Stimulated activated naive CD8-positive, alpha-beta T cell treated with anti-CD3 and anti-CD28 coated beads, Interleukin-15, amount 100 ng/mL, for 72 hours (primary cell): ENCODE data around the gene PRKAR2B.
"Not testable (repeated sequence)": the region's sequence is repeated elsewhere in the genome, so short reads cannot be mapped to it uniquely, and the experiment has no call there.

Experiments used
- ATAC-seq: fragments of 150-1000 bp; cut with Tn5 transposase; 2 replicates; pipeline ENCODE4 v1.10.0; 2021; ENCODE audit warnings: mild to moderate bottlenecking, moderate library complexity
- DNase-seq, 2 donors: peaks; one replicate each; pipeline ENCODE4 v3.0.0; 2021 to 2022
- H3K27ac Mint-ChIP-seq, 2 donors: one replicate each; pipeline ENCODE4 v1.8.0; 2022; ENCODE audit warnings: mild to moderate bottlenecking in 2 of 2, mixed read lengths in 2 of 2, moderate library complexity in 2 of 2
- H3K27me3 Mint-ChIP-seq: one replicate; pipeline ENCODE4 v1.8.0; 2022; ENCODE audit warnings: mixed read lengths
- H3K4me1 Mint-ChIP-seq: one replicate; pipeline ENCODE4 v1.8.0; 2022; ENCODE audit warnings: mild to moderate bottlenecking, mixed read lengths
- H3K4me3 Mint-ChIP-seq, 2 donors: one replicate each; pipeline ENCODE4 v1.8.0; 2022; ENCODE audit warnings: mild to moderate bottlenecking in 2 of 2, mixed read lengths in 2 of 2, moderate library complexity in 1 of 2
- H3K9me3 Mint-ChIP-seq, 2 donors: one replicate each; pipeline ENCODE4 v1.8.0; 2022; ENCODE audit warnings: mixed read lengths in 2 of 2

The PRKAR2B gene

GRCh38 chr7:107077699-107078516 lies 33.4 kb downstream of the PRKAR2B start:
- peak overlapping the region in 1 of 2 donors; percentile 70 for H3K27ac Mint-ChIP-seq
- H3K9me3 Mint-ChIP-seq: no peaks in the 10 kb centered on the region
- DNase-seq: no peak
- H3K4me3 Mint-ChIP-seq: no peak overlapping the region
- no peaks in the 10 kb centered on the region for H3K27me3 Mint-ChIP-seq
- H3K4me1 Mint-ChIP-seq: peaks cover 4% of the 10 kb centered on the region
- no peak for ATAC-seq

GRCh38 chr7:107078517-107078966 lies 34.0 kb downstream of the PRKAR2B start:
- H3K27ac Mint-ChIP-seq: no peak overlapping the region
- no peak for ATAC-seq
- H3K4me1 Mint-ChIP-seq: peaks cover 4% of the 10 kb centered on the region
- H3K27me3 Mint-ChIP-seq: no peaks in the 10 kb centered on the region
- no peaks in the 10 kb centered on the region for H3K9me3 Mint-ChIP-seq
- H3K4me3 Mint-ChIP-seq: no peak overlapping the region
- no peak for DNase-seq

GRCh38 chr7:107079212-107079940 lies 34.9 kb downstream of the PRKAR2B start:
- Mint-ChIP-seq H3K27ac (no peak overlapping the region), H3K4me3 (no peak overlapping the region), H3K9me3 (no peaks in the 10 kb centered on the region), H3K27me3 (no peaks in the 10 kb centered on the region), H3K4me1 (peaks cover 4% of the 10 kb centered on the region)
- ATAC-seq (no peak), DNase-seq (no peak)

GRCh38 chr7:107080099-107080505 lies 35.6 kb downstream of the PRKAR2B start:
- DNase-seq (no peak), ATAC-seq (no peak)
- Mint-ChIP-seq H3K27ac (no peak overlapping the region), H3K4me1 (peaks cover 4% of the 10 kb centered on the region), H3K4me3 (no peak overlapping the region), H3K27me3 (no peaks in the 10 kb centered on the region), H3K9me3 (no peaks in the 10 kb centered on the region)

- Mint-ChIP-seq H3K4me3 (no peak overlapping the region), H3K27ac (no peak overlapping the region), H3K27me3 (no peaks in the 10 kb centered on the region), H3K4me1 (peaks cover 4% of the 10 kb centered on the region), H3K9me3 (no peaks in the 10 kb centered on the region)
- DNase-seq (no peak), ATAC-seq (no peak)
These were observed 36.0 kb downstream of the PRKAR2B start for GRCh38 chr7:107080533-107080932.

- peaks cover 3% of the 10 kb centered on the region for H3K4me1 Mint-ChIP-seq
- no peak overlapping the region for H3K27ac Mint-ChIP-seq
- no peaks in the 10 kb centered on the region for H3K27me3 Mint-ChIP-seq
These were observed 40.7 kb downstream of the PRKAR2B start for GRCh38 chr7:107085180-107085579.

GRCh38 chr7:107089627-107090026 lies 45.1 kb downstream of the PRKAR2B start:
- H3K4me3 Mint-ChIP-seq: no peak overlapping the region
- no peaks in the 10 kb centered on the region for H3K27me3 Mint-ChIP-seq
- ATAC-seq (no peak), DNase-seq (no peak)
- no peaks in the 10 kb centered on the region for H3K9me3 Mint-ChIP-seq
- H3K27ac Mint-ChIP-seq: no peak overlapping the region
- peaks cover 7% of the 10 kb centered on the region for H3K4me1 Mint-ChIP-seq

More at GRCh38 chr7:107085180-107085579, 40.7 kb downstream of the PRKAR2B start:
- ATAC-seq (no peak), DNase-seq (no peak)
- H3K9me3 Mint-ChIP-seq: no peaks in the 10 kb centered on the region
- H3K4me3 Mint-ChIP-seq: no peak overlapping the region

GRCh38 chr7:107090457-107090856 lies 46.0 kb downstream of the PRKAR2B start:
- ATAC-seq: no peak
- Mint-ChIP-seq H3K27me3 (no peaks in the 10 kb centered on the region), H3K27ac (no peak overlapping the region), H3K9me3 (no peaks in the 10 kb centered on the region), H3K4me1 (peaks cover 7% of the 10 kb centered on the region), H3K4me3 (no peak overlapping the region)
- DNase-seq: no peak

GRCh38 chr7:107091306-107091705 lies 46.8 kb downstream of the PRKAR2B start:
- Mint-ChIP-seq H3K4me1 (peaks cover 7% of the 10 kb centered on the region), H3K27me3 (peaks cover 4% of the 10 kb centered on the region), H3K9me3 (no peaks in the 10 kb centered on the region), H3K4me3 (no peak overlapping the region), H3K27ac (no peak overlapping the region)
- ATAC-seq (no peak), DNase-seq (no peak)

GRCh38 chr7:107093671-107094070 lies 49.2 kb downstream of the PRKAR2B start:
- peaks cover 17% of the 10 kb centered on the region for H3K27me3 Mint-ChIP-seq
- ATAC-seq, H3K4me1 Mint-ChIP-seq, H3K27ac Mint-ChIP-seq, H3K4me3 Mint-ChIP-seq, H3K9me3 Mint-ChIP-seq, DNase-seq: not testable (repeated sequence)

GRCh38 chr7:107099154-107099553 lies 54.6 kb downstream of the PRKAR2B start:
- H3K4me3 Mint-ChIP-seq, DNase-seq, H3K4me1 Mint-ChIP-seq, H3K27ac Mint-ChIP-seq, ATAC-seq: not testable (repeated sequence)
- H3K27me3 Mint-ChIP-seq: peaks cover 17% of the 10 kb centered on the region
- H3K9me3 Mint-ChIP-seq: peaks cover 9 to 15% of the 10 kb centered on the region in 2 donors

GRCh38 chr7:107100824-107101223 lies 56.3 kb downstream of the PRKAR2B start:
- no peak for DNase-seq
- Mint-ChIP-seq H3K27me3 (peaks cover 17% of the 10 kb centered on the region), H3K27ac (no peak overlapping the region), H3K4me3 (no peak overlapping the region), H3K4me1 (peaks cover 9% of the 10 kb centered on the region), H3K9me3 (peaks cover 9 to 15% of the 10 kb centered on the region in 2 donors)
- no peak for ATAC-seq

GRCh38 chr7:107103369-107103768 lies 58.9 kb downstream of the PRKAR2B start:
- Mint-ChIP-seq H3K27ac (peak overlapping the region in 1 of 2 donors; percentile 83), H3K9me3 (peaks cover 8 to 9% of the 10 kb centered on the region in 2 donors), H3K4me1 (peaks cover 9% of the 10 kb centered on the region), H3K4me3 (peak overlapping the region; percentile 24 to 65), H3K27me3 (no peaks in the 10 kb centered on the region)
- ATAC-seq (peak; percentile 69), DNase-seq (no peak)

- H3K9me3 Mint-ChIP-seq: peaks cover 6 to 8% of the 10 kb centered on the region in 2 donors
- no peak overlapping the region for H3K4me3 Mint-ChIP-seq
- no peak for ATAC-seq
- DNase-seq: no peak
- no peaks in the 10 kb centered on the region for H3K27me3 Mint-ChIP-seq
- no peak overlapping the region for H3K27ac Mint-ChIP-seq
- H3K4me1 Mint-ChIP-seq: peaks cover 9% of the 10 kb centered on the region
These were observed 60.3 kb downstream of the PRKAR2B start for GRCh38 chr7:107104801-107105200.

- no peak for DNase-seq
- ATAC-seq: no peak
- peaks cover 0 to 8% of the 10 kb centered on the region in 2 donors for H3K9me3 Mint-ChIP-seq
- H3K4me3 Mint-ChIP-seq: no peak overlapping the region
- H3K4me1 Mint-ChIP-seq: peaks cover 9% of the 10 kb centered on the region
- H3K27me3 Mint-ChIP-seq: no peaks in the 10 kb centered on the region
- H3K27ac Mint-ChIP-seq: no peak overlapping the region
These were observed 61.2 kb downstream of the PRKAR2B start for GRCh38 chr7:107105591-107106245.
